Keratinocyte (primary cell): ENCODE data around the gene CEACAM20. TPM values are rescaled to one million over a fixed set of nuclear protein-coding genes. Genes with fewer than 3 reads are reported as not detected.
A peak's percentile ranks its signal among the peaks of the same experiment; 100 is the strongest.

ENCODE experiments used
- DNase-seq: peaks from one replicate; pipeline ENCODE4 v3.0.0-alpha.2; 2011; ENCODE audit warnings: low read depth, missing footprints, low spot score
- FAIRE-seq: peaks from 2 replicates; lab custom pipeline; 2011; peaks lifted over from hg19 to GRCh38; lab: Jason Lieb, UNC
- H2AFZ ChIP-seq: 2 replicates; pipeline ENCODE4 v1.6.0; 2012; ENCODE audit warnings: low read length, control low read depth, inconsistent platforms; ENCODE audit not compliant: control insufficient read depth
- H3K27ac ChIP-seq: 2 replicates; pipeline ENCODE4 v1.5.1; 2011; ENCODE audit warnings: low read length; ENCODE audit not compliant: control insufficient read depth, insufficient read depth
- H3K27me3 ChIP-seq: 3 replicates; pipeline ENCODE4 v1.6.0; 2011; ENCODE audit warnings: low read length; ENCODE audit not compliant: control insufficient read depth, insufficient read depth; ENCODE audit errors: extremely low read depth
- H3K36me3 ChIP-seq, 2 experiments: 2 replicates in 1 of 2; 3 replicates in 1 of 2; pipeline ENCODE4 v1.5.1; 2011; ENCODE audit warnings: low read length in 2 of 2, mild to moderate bottlenecking in 1 of 2; ENCODE audit not compliant: control insufficient read depth in 2 of 2, insufficient read depth in 2 of 2; ENCODE audit errors: extremely low read depth in 1 of 2
- H3K4me1 ChIP-seq: 3 replicates; pipeline ENCODE4 v1.5.1; 2011; ENCODE audit warnings: low read length; ENCODE audit not compliant: control insufficient read depth, insufficient read depth; ENCODE audit errors: extremely low read depth
- H3K4me2 ChIP-seq: 3 replicates; pipeline ENCODE4 v1.6.0; 2011; ENCODE audit warnings: low read depth, low read length; ENCODE audit not compliant: control insufficient read depth, insufficient read depth; ENCODE audit errors: extremely low read depth
- H3K4me3 ChIP-seq, 3 experiments: fragments of 200-600 bp in 1 of 3; sonication (generic) in 1 of 3; 2 replicates in 2 of 3; 3 replicates in 1 of 3; pipeline ENCODE4 v1.5.1; 2011 to 2016; ENCODE audit warnings: low read length in 3 of 3, mild to moderate bottlenecking in 3 of 3, control low read depth in 2 of 3, inconsistent platforms in 1 of 3, low read depth in 1 of 3, mixed read lengths in 1 of 3, mixed run types in 1 of 3, moderate library complexity in 1 of 3; ENCODE audit not compliant: control insufficient read depth in 2 of 3, insufficient read depth in 2 of 3; ENCODE audit errors: extremely low read depth in 1 of 3
- H3K79me2 ChIP-seq: 2 replicates; pipeline ENCODE4 v1.6.0; 2012; ENCODE audit warnings: low read length; ENCODE audit not compliant: control insufficient read depth, insufficient read depth
- H3K9ac ChIP-seq: 3 replicates; pipeline ENCODE4 v1.6.0; 2011; ENCODE audit warnings: low read length; ENCODE audit not compliant: control insufficient read depth, insufficient read depth; ENCODE audit errors: extremely low read depth
- H3K9me1 ChIP-seq: 3 replicates; pipeline ENCODE4 v1.6.0; 2011; ENCODE audit warnings: low read length; ENCODE audit not compliant: control insufficient read depth, insufficient read depth; ENCODE audit errors: extremely low read depth
- H3K9me3 ChIP-seq: 2 replicates; pipeline ENCODE4 v1.5.1; 2012; ENCODE audit warnings: low read depth, low read length; ENCODE audit not compliant: control insufficient read depth
- H4K20me1 ChIP-seq: 3 replicates; pipeline ENCODE4 v1.6.0; 2011; ENCODE audit warnings: low read length; ENCODE audit not compliant: control insufficient read depth, insufficient read depth; ENCODE audit errors: extremely low read depth
- EZH2 ChIP-seq: IDR thresholded peaks from one replicate; pipeline ENCODE4 v1.6.1; 2012; ENCODE audit warnings: inconsistent platforms, mild to moderate bottlenecking, low read length, moderate library complexity
- dilution Hi-C: fragments of 300-500 bp; cut with MboI; formaldehyde crosslinking; loops from one replicate; pipeline ENCODE4 v1.7.0; 2020; ENCODE audit warnings: low sequenced_read_pairs; ENCODE audit not compliant: extremely low pct_ligation_motif_present
- polyA plus RNA-seq, 5 experiments: library from polyadenylated mRNA; depleted of rRNA in 3 of 5; stranded (reverse) in 3 of 5; stranded (forward) in 1 of 5; unstranded in 1 of 5; fragments of >200 nt; gene quantifications; 1 replicate in 1 of 5; 2 replicates in 3 of 5; 3 replicates in 1 of 5; pipeline versions ENCODE4 v1.2.1 to v1.2.3, GENCODE V29; 2011 to 2012; ENCODE audit warnings: missing spikeins in 2 of 5, low read depth in 1 of 5, low replicate concordance in 1 of 5
- TF ChIP-seq, protein P1 (sequence below), 3 experiments: IDR thresholded peaks in 1 of 3; conservative IDR thresholded peaks in 1 of 3; optimal IDR thresholded peaks in 1 of 3; 2 replicates in 2 of 3; 3 replicates in 1 of 3; pipeline versions ENCODE3 to v1.5.1; 2011; ENCODE audit warnings: low read length in 3 of 3, mild to moderate bottlenecking in 3 of 3, moderate library complexity in 2 of 3, control low read depth in 1 of 3, inconsistent platforms in 1 of 3; ENCODE audit not compliant: insufficient read depth in 2 of 3; ENCODE audit errors: extremely low read depth in 1 of 3

The CEACAM20 gene
- polyA plus RNA-seq, 1 donor (not counting 4 experiments of a cell fraction or from before 2014, with no cell fraction given): not detected

GRCh38 chr19:44525721-44526430 is 3.6 kb downstream of the CEACAM20 start:
- no peaks in the 10 kb centered on the region for H3K36me3 ChIP-seq
- no peaks in the 10 kb centered on the region for H3K9me1 ChIP-seq
- no peak overlapping the region for H3K4me2 ChIP-seq

GRCh38 chr19:44521370-44521769 is 8.1 kb downstream of the CEACAM20 start:
- no peaks in the 10 kb centered on the region for H3K4me1 ChIP-seq
- peaks cover 5% of the 10 kb centered on the region for H3K27me3 ChIP-seq
- H3K9me3 ChIP-seq: no peaks in the 10 kb centered on the region
- no peaks in the 10 kb centered on the region for H3K79me2 ChIP-seq
- dilution Hi-C loops: no loop called here
- no peaks in the 10 kb centered on the region for H3K9me1 ChIP-seq
- H3K36me3 ChIP-seq: no peaks in the 10 kb centered on the region
- FAIRE-seq (no peak), DNase-seq (no peak)
- TF ChIP-seq EZH2: no peak
- TF ChIP-seq, protein P1, sequence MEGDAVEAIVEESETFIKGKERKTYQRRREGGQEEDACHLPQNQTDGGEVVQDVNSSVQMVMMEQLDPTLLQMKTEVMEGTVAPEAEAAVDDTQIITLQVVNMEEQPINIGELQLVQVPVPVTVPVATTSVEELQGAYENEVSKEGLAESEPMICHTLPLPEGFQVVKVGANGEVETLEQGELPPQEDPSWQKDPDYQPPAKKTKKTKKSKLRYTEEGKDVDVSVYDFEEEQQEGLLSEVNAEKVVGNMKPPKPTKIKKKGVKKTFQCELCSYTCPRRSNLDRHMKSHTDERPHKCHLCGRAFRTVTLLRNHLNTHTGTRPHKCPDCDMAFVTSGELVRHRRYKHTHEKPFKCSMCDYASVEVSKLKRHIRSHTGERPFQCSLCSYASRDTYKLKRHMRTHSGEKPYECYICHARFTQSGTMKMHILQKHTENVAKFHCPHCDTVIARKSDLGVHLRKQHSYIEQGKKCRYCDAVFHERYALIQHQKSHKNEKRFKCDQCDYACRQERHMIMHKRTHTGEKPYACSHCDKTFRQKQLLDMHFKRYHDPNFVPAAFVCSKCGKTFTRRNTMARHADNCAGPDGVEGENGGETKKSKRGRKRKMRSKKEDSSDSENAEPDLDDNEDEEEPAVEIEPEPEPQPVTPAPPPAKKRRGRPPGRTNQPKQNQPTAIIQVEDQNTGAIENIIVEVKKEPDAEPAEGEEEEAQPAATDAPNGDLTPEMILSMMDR (optimal IDR thresholded peaks at IDR 0.05 in 1 of 3, IDR thresholded peaks at IDR 0.05 in 1 of 3, conservative IDR thresholded peaks at IDR 0.05 in 1 of 3; ENCODE audit: extremely low read depth in 1 of 3, insufficient read depth in 2 of 3, low read length in 3 of 3): no peak
- no peak overlapping the region for H2AFZ ChIP-seq
- H3K27ac ChIP-seq: no peak overlapping the region
- no peak overlapping the region for H3K9ac ChIP-seq
- H3K4me3 ChIP-seq: no peak overlapping the region
- no peaks in the 10 kb centered on the region for H4K20me1 ChIP-seq
- no peak overlapping the region for H3K4me2 ChIP-seq

More at GRCh38 chr19:44525721-44526430, 3.6 kb downstream of the CEACAM20 start:
- Histone ChIP-seq H3K79me2 (no peaks in the 10 kb centered on the region), H3K9ac (no peak overlapping the region), H2AFZ (no peak overlapping the region), H4K20me1 (no peaks in the 10 kb centered on the region), H3K4me1 (no peaks in the 10 kb centered on the region), H3K27me3 (peaks cover 5% of the 10 kb centered on the region), H3K9me3 (no peaks in the 10 kb centered on the region), H3K4me3 (no peak overlapping the region), H3K27ac (no peak overlapping the region)
- TF ChIP-seq, protein P1 (optimal IDR thresholded peaks at IDR 0.05 in 1 of 3, IDR thresholded peaks at IDR 0.05 in 1 of 3, conservative IDR thresholded peaks at IDR 0.05 in 1 of 3; ENCODE audit: extremely low read depth in 1 of 3, insufficient read depth in 2 of 3, low read length in 3 of 3): peak in 1 of 3 experiments; percentile 3
- TF ChIP-seq EZH2: no peak
- dilution Hi-C loops: no loop called here
- FAIRE-seq (no peak), DNase-seq (no peak)
